Ovary (tissue), 3 donors: ENCODE measurements around the gene SPR.

ENCODE experiments used
- CTCF ChIP-seq, 3 donors: fragments of 450-650 bp in 2 of 3; fragments of 200-600 bp in 1 of 3; IDR thresholded peaks; one replicate each; pipeline versions ENCODE4 v1.5.1 to v1.8.0; 2016 to 2022; ENCODE audit warnings: antibody characterized with exemption in 3 of 3, mild to moderate bottlenecking in 1 of 3
- EP300 ChIP-seq: sonication (generic); formaldehyde crosslinking; IDR thresholded peaks from one replicate; pipeline ENCODE4 v1.6.1; 2017; ENCODE audit warnings: antibody characterized with exemption
- donor health status: DM: no; HTN: no; CAD: no.

- no peak for TF ChIP-seq CTCF (IDR thresholded peaks at IDR 0.05)
- no peak for TF ChIP-seq EP300
Observed at GRCh38 chr2:72886505-72887031, 640 bp upstream of the SPR start.
